DMS79 treated with DMSO at 0.1 percent for 48 hours (cell line): ENCODE measurements around the gene THEMIS.
"Not testable (repeated sequence)": the region's sequence is repeated elsewhere in the genome, so short reads cannot be mapped to it uniquely, and the experiment has no call there.

ENCODE experiments used
- DNase-seq: peaks from one replicate; lab custom pipeline; 2025; lab: John Stamatoyannopoulos, UW

THEMIS gene

GRCh38 chr6:127917766-127918165, 16.9 kb upstream of the THEMIS start:
- DNase-seq, result no peak

GRCh38 chr6:127914240-127914639, 13.4 kb upstream of the THEMIS start:
- no peak for DNase-seq

GRCh38 chr6:127912914-127913313, 12.1 kb upstream of the THEMIS start:
- DNase-seq, result no peak

- no peak for DNase-seq
These were observed 7.2 kb upstream of the THEMIS start for GRCh38 chr6:127907960-127908640.

- DNase-seq, result no peak
These were observed 3.3 kb upstream of the THEMIS start for GRCh38 chr6:127904160-127904559.

- DNase-seq, result no peak
These were observed 2.1 kb upstream of the THEMIS start for GRCh38 chr6:127902933-127903332.

- no peak for DNase-seq
These were observed 3.4 kb downstream of the THEMIS start for GRCh38 chr6:127897484-127897883.

- no peak for DNase-seq
These were observed 6.8 kb downstream of the THEMIS start for GRCh38 chr6:127894051-127894450.

- DNase-seq, result no peak
These were observed 7.3 kb downstream of the THEMIS start for GRCh38 chr6:127893541-127893940.

- DNase-seq, result no peak
These were observed 9.0 kb downstream of the THEMIS start for GRCh38 chr6:127891731-127892326.

- DNase-seq, result no peak
These were observed 14.3 kb downstream of the THEMIS start for GRCh38 chr6:127886603-127887002.

- DNase-seq, result no peak
These were observed 16.7 kb downstream of the THEMIS start for GRCh38 chr6:127884134-127884533.

- not testable (repeated sequence) for DNase-seq
These were observed 18.9 kb downstream of the THEMIS start for GRCh38 chr6:127881949-127882348.

GRCh38 chr6:127880429-127880828, 20.4 kb downstream of the THEMIS start:
- DNase-seq, result no peak

GRCh38 chr6:127879685-127880084, 21.2 kb downstream of the THEMIS start:
- no peak for DNase-seq

- no peak for DNase-seq
These were observed 22.7 kb downstream of the THEMIS start for GRCh38 chr6:127878115-127878514.

- no peak for DNase-seq
These were observed 23.6 kb downstream of the THEMIS start for GRCh38 chr6:127877231-127877630.

GRCh38 chr6:127869772-127870404, 31.0 kb downstream of the THEMIS start:
- DNase-seq, result no peak

- DNase-seq, result no peak
These were observed 31.7 kb downstream of the THEMIS start for GRCh38 chr6:127869183-127869582.

- no peak for DNase-seq
These were observed 32.5 kb downstream of the THEMIS start for GRCh38 chr6:127868338-127868737.

- no peak for DNase-seq
These were observed 34.1 kb downstream of the THEMIS start for GRCh38 chr6:127866766-127867165.

- DNase-seq, result no peak
These were observed 35.8 kb downstream of the THEMIS start for GRCh38 chr6:127865108-127865507.

GRCh38 chr6:127864701-127865100, 36.2 kb downstream of the THEMIS start:
- no peak for DNase-seq
